ENCODE measurements around the gene KIF25. TPM values are rescaled to one million over a fixed set of nuclear protein-coding genes. Genes with fewer than 3 reads are reported as not detected.

The KIF25 gene
- total RNA-seq, 4 donors from 2014 or later, result 0.16 to 1.0 TPM; not detected in 2

DNA sequence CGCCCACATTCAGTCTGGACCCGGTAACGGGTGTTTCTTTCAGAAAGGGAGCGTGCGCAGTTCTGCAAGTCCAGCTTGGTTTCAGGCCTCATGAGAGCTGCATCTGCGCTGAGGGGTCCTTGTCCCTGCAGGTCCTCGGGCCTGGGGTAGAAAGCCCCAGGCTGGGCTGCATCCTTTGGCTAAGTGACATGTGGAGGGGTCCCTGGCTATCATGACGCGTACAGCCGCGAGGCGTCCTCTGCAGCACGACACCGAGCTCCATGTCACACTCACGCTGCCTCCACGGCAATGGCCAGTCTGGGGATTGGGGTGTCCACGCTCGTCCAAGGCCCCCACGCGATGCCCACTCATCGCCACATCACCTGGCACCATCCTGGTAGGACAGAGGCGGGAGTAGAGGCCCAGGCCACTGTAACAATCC is 1.7 kb upstream of the KIF25 start:
- intact Hi-C loops (cut with DNase I; ENCODE audit: low total_unique reads) (no loop called here), in situ Hi-C loops (cut with MboI; ENCODE audit: low sequenced_read_pairs in 4 of 4) (no loop called here)
- H3K27ac ChIP-seq, result peak overlapping the region in 1 of 4 donors; percentile 66
- H3K27me3 ChIP-seq, result no peaks in the 10 kb centered on the region
- no peaks in the 10 kb centered on the region for H3K9me3 ChIP-seq
- DNase-seq, result no peak
- no peak for TF ChIP-seq POLR2A (IDR thresholded peaks at IDR 0.05)
- no peak for TF ChIP-seq CTCF (IDR thresholded peaks at IDR 0.05 in 4 of 5, conservative IDR thresholded peaks at IDR 0.05 in 1 of 5)
- ATAC-seq, result no peak
- H3K4me1 ChIP-seq, result no peaks in the 10 kb centered on the region
- no peaks in the 10 kb centered on the region for H3K36me3 ChIP-seq
- no peak overlapping the region for H3K4me3 ChIP-seq

- Histone ChIP-seq H3K4me1 (no peaks in the 10 kb centered on the region), H3K27ac (peak overlapping the region in 1 of 4 donors; percentile 66), H3K27me3 (no peaks in the 10 kb centered on the region), H3K36me3 (no peaks in the 10 kb centered on the region), H3K4me3 (no peak overlapping the region), H3K9me3 (no peaks in the 10 kb centered on the region)
- in situ Hi-C loops (cut with MboI; ENCODE audit: low sequenced_read_pairs in 4 of 4) (no loop called here), intact Hi-C loops (cut with DNase I; ENCODE audit: low total_unique reads) (no loop called here)
- DNase-seq, result no peak
- ATAC-seq, result no peak
- TF ChIP-seq POLR2A (IDR thresholded peaks at IDR 0.05), result no peak
- no peak for TF ChIP-seq CTCF (IDR thresholded peaks at IDR 0.05 in 4 of 5, conservative IDR thresholded peaks at IDR 0.05 in 1 of 5)
These were observed 859 bp upstream of the KIF25 start for GRCh38 chr6:167996424-167997199.

- TF ChIP-seq CTCF (IDR thresholded peaks at IDR 0.05 in 4 of 5, conservative IDR thresholded peaks at IDR 0.05 in 1 of 5) (no peak), POLR2A (IDR thresholded peaks at IDR 0.05) (no peak)
- intact Hi-C loops (cut with DNase I; ENCODE audit: low total_unique reads) (no loop called here), in situ Hi-C loops (cut with MboI; ENCODE audit: low sequenced_read_pairs in 4 of 4) (no loop called here)
- H3K36me3 ChIP-seq, result no peaks in the 10 kb centered on the region
- no peak overlapping the region for H3K27ac ChIP-seq
- DNase-seq (no peak), ATAC-seq (no peak)
- H3K9me3 ChIP-seq, result no peaks in the 10 kb centered on the region
- H3K4me3 ChIP-seq, result no peak overlapping the region
- no peaks in the 10 kb centered on the region for H3K4me1 ChIP-seq
- H3K27me3 ChIP-seq, result peaks cover 0 to 3% (median 0%) of the 10 kb centered on the region in 3 donors
These were observed 744 bp downstream of the KIF25 start for GRCh38 chr6:167998215-167998614.

- H3K4me3 ChIP-seq, result no peak overlapping the region
- H3K4me1 ChIP-seq, result no peaks in the 10 kb centered on the region
- no peak for DNase-seq
- no peaks in the 10 kb centered on the region for H3K36me3 ChIP-seq
- no peak for TF ChIP-seq CTCF (IDR thresholded peaks at IDR 0.05 in 4 of 5, conservative IDR thresholded peaks at IDR 0.05 in 1 of 5)
- no peak for TF ChIP-seq POLR2A (IDR thresholded peaks at IDR 0.05)
- in situ Hi-C loops (cut with MboI; ENCODE audit: low sequenced_read_pairs in 4 of 4), result no loop called here
- peaks cover 0 to 3% (median 0%) of the 10 kb centered on the region in 3 donors for H3K27me3 ChIP-seq
- intact Hi-C loops (cut with DNase I; ENCODE audit: low total_unique reads), result no loop called here
- no peak for ATAC-seq
- H3K27ac ChIP-seq, result no peak overlapping the region
- H3K9me3 ChIP-seq, result no peaks in the 10 kb centered on the region
These were observed 2.9 kb downstream of the KIF25 start for GRCh38 chr6:168000198-168001028.

Data from gastrocnemius medialis (tissue), 4 donors.